Central memory CD8-positive, alpha-beta T cell (primary cell): ENCODE data around the gene ETV6.

Experiments used
- ATAC-seq: fragments of 150-1000 bp; cut with Tn5 transposase; replicated peaks from 2 replicates; pipeline ENCODE4 v1.10.0; 2022; ENCODE audit warnings: mild to moderate bottlenecking, moderate FRiP score, moderate number of reproducible peaks; ENCODE audit not compliant: poor library complexity, severe bottlenecking; ENCODE audit errors: extremely low read depth
- DNase-seq, 2 donors: peaks; one replicate each; pipeline ENCODE4 v3.0.0; 2021; ENCODE audit warnings: low spot score in 2 of 2
- H3K27ac Mint-ChIP-seq: one replicate; pipeline ENCODE4 v1.8.0; 2022; ENCODE audit warnings: low read depth, mild to moderate bottlenecking, moderate library complexity, mixed read lengths
- H3K27me3 Mint-ChIP-seq: one replicate; pipeline ENCODE4 v1.8.0; 2022; ENCODE audit warnings: mixed read lengths
- H3K36me3 Mint-ChIP-seq: one replicate; pipeline ENCODE4 v1.8.0; 2022; ENCODE audit warnings: mild to moderate bottlenecking, moderate library complexity, mixed read lengths; ENCODE audit not compliant: insufficient read depth
- H3K4me1 Mint-ChIP-seq: one replicate; pipeline ENCODE4 v1.8.0; 2022; ENCODE audit warnings: mixed read lengths
- H3K4me3 Mint-ChIP-seq: one replicate; pipeline ENCODE4 v1.8.0; 2022; ENCODE audit warnings: mild to moderate bottlenecking, moderate library complexity, mixed read lengths
- H3K9me3 Mint-ChIP-seq: one replicate; pipeline ENCODE4 v1.8.0; 2022; ENCODE audit warnings: mixed read lengths

ETV6 gene

DNA sequence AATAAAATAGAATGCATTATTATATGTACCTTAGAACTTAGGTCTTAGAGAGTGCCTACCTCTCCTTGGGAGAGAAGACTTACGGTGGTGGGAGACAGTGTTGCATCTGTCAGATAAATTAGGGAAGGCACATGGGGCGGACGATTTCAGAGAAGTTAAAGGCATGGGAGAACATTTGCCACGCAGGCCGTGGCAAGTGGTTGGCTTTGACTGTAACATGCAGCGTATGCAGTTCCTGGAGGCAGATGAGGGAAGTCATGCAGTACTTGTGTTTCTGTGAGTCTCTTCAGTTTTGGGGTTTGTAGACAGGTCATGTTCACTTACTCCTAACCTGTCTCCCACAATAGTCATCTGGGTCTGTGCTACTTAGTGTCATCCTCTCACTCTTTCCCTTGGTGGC is 43.6 kb downstream of the ETV6 start:
- DNase-seq (no peak), ATAC-seq (no peak)
- no peak overlapping the region for H3K4me3 Mint-ChIP-seq
- H3K36me3 Mint-ChIP-seq, result no peaks in the 10 kb centered on the region
- H3K27me3 Mint-ChIP-seq, result no peaks in the 10 kb centered on the region
- peaks cover 38% of the 10 kb centered on the region for H3K4me1 Mint-ChIP-seq
- no peak overlapping the region for H3K27ac Mint-ChIP-seq
- H3K9me3 Mint-ChIP-seq, result no peaks in the 10 kb centered on the region

- DNase-seq (no peak), ATAC-seq (no peak)
- Mint-ChIP-seq H3K27me3 (no peaks in the 10 kb centered on the region), H3K36me3 (no peaks in the 10 kb centered on the region), H3K4me3 (no peak overlapping the region), H3K9me3 (no peaks in the 10 kb centered on the region), H3K4me1 (peaks cover 34% of the 10 kb centered on the region), H3K27ac (no peak overlapping the region)
Measured at GRCh38 chr12:11693601-11694000, 44.1 kb downstream of the ETV6 start.

DNA sequence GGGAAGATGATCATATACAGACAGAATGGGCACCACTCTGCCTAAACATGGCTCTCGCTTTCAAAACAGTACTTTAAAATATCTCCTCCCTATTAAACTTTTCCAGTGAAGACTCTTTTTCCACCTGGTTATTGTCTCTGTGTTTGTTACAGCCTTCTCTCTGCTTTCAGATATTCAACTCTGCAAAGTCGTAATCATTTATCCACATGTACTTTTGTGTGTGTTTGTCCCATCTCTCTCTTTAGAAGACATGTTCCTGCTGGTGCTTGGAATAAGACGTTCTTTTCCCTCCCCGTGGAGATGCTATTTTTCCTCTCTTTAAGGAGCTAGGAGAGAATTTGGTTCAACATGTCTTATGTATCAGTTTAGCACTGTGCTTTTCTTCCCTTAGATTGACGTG is 45.1 kb downstream of the ETV6 start:
- no peaks in the 10 kb centered on the region for H3K27me3 Mint-ChIP-seq
- H3K9me3 Mint-ChIP-seq, result no peaks in the 10 kb centered on the region
- ATAC-seq (no peak), DNase-seq (no peak)
- H3K4me1 Mint-ChIP-seq, result peaks cover 28% of the 10 kb centered on the region
- H3K36me3 Mint-ChIP-seq, result no peaks in the 10 kb centered on the region
- no peak overlapping the region for H3K27ac Mint-ChIP-seq
- H3K4me3 Mint-ChIP-seq, result no peak overlapping the region

GRCh38 chr12:11695321-11695720 is 45.8 kb downstream of the ETV6 start:
- ATAC-seq (no peak), DNase-seq (no peak)
- peaks cover 23% of the 10 kb centered on the region for H3K4me1 Mint-ChIP-seq
- H3K27ac Mint-ChIP-seq, result no peak overlapping the region
- H3K9me3 Mint-ChIP-seq, result no peaks in the 10 kb centered on the region
- no peak overlapping the region for H3K4me3 Mint-ChIP-seq
- H3K27me3 Mint-ChIP-seq, result no peaks in the 10 kb centered on the region
- H3K36me3 Mint-ChIP-seq, result no peaks in the 10 kb centered on the region

DNA sequence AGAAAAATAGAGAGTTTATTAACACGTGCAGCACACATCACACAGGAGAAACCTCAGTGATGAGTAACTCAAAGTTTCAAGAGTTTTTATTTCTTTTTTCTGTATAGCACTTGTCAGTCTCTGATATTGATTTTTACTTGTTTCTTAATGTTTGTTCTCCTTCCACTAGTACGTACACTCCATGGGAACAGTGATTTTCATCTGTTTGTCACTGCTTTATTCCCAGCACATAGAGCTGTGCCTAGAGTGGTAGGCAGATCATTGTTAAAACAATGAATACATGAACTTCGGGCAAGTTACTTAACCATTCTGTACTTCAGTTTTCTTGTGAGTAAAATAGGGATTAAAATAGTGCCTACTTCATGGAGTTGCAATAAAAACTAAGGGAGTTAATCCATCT is 46.6 kb downstream of the ETV6 start:
- no peak for ATAC-seq
- no peaks in the 10 kb centered on the region for H3K27me3 Mint-ChIP-seq
- no peaks in the 10 kb centered on the region for H3K9me3 Mint-ChIP-seq
- peaks cover 20% of the 10 kb centered on the region for H3K4me1 Mint-ChIP-seq
- H3K36me3 Mint-ChIP-seq, result no peaks in the 10 kb centered on the region
- H3K4me3 Mint-ChIP-seq, result no peak overlapping the region
- no peak overlapping the region for H3K27ac Mint-ChIP-seq
- no peak for DNase-seq

GRCh38 chr12:11697131-11697530 is 47.7 kb downstream of the ETV6 start:
- H3K27me3 Mint-ChIP-seq, result no peaks in the 10 kb centered on the region
- H3K27ac Mint-ChIP-seq, result no peak overlapping the region
- ATAC-seq (no peak), DNase-seq (no peak)
- no peaks in the 10 kb centered on the region for H3K36me3 Mint-ChIP-seq
- peaks cover 23% of the 10 kb centered on the region for H3K4me1 Mint-ChIP-seq
- H3K9me3 Mint-ChIP-seq, result no peaks in the 10 kb centered on the region
- no peak overlapping the region for H3K4me3 Mint-ChIP-seq

DNA sequence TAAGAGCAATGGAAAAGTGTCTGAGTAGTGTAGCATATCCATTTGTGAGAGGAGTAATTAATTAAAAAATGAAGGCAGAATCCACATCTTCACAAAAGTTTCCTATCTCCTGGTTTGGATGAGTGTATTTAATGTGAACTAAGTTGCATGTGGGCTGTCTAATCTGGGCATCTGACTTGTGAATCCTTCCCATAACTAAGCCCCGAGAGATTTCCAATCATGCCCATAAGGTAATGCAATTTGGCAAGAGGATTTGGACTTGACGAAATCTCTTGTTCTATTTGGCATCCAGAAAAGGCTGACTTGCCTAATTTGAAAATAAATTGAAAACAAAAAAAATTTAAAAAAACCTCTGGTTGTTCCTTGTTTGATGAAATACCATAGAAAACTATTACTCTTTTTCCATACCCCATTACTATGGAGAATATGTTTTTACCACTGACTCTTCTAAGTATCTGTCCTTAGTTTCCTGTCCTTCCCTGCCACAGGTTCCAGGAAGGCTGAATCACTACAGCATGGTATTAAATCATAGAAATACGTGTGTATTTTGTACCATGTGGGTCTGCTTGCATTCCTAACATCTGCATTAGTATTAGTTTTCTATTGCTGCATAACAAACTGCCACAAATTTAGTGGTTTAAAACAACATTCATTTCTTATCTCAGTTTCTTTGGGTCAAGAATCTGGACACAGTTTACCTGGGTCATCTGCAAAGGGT is 48.4 kb downstream of the ETV6 start:
- H3K9me3 Mint-ChIP-seq, result no peaks in the 10 kb centered on the region
- H3K36me3 Mint-ChIP-seq, result no peaks in the 10 kb centered on the region
- no peaks in the 10 kb centered on the region for H3K27me3 Mint-ChIP-seq
- DNase-seq, result no peak
- H3K4me3 Mint-ChIP-seq, result no peak overlapping the region
- H3K4me1 Mint-ChIP-seq, result peaks cover 24% of the 10 kb centered on the region
- no peak for ATAC-seq
- no peak overlapping the region for H3K27ac Mint-ChIP-seq

- H3K4me1 Mint-ChIP-seq, result peaks cover 30% of the 10 kb centered on the region
- no peak overlapping the region for H3K27ac Mint-ChIP-seq
- H3K36me3 Mint-ChIP-seq, result no peaks in the 10 kb centered on the region
- H3K9me3 Mint-ChIP-seq, result no peaks in the 10 kb centered on the region
- no peak overlapping the region for H3K4me3 Mint-ChIP-seq
- no peak for ATAC-seq
- no peaks in the 10 kb centered on the region for H3K27me3 Mint-ChIP-seq
- no peak for DNase-seq
Measured at GRCh38 chr12:11698729-11699128, 49.3 kb downstream of the ETV6 start.

DNA sequence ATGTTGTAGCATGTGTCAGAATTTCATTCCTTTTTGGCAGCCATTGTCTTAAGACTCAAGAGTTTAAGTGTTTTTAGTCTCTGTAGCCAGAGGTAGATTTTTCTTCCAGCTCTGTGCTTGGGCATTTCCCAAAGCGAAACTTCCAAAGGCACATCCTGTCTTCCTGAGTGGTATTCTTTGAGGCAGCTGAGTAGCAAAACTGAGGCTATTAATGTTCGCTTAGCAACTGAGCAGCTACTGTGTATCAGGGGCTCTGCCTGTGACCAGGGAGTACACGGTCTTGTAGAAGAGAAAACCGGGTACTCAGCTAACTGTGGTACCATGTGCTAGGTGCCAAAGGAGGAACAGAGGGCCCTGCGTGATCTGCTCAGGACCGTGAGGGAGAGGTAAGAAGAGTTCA is 52.0 kb downstream of the ETV6 start:
- no peak for ATAC-seq
- no peak overlapping the region for H3K27ac Mint-ChIP-seq
- no peaks in the 10 kb centered on the region for H3K9me3 Mint-ChIP-seq
- no peaks in the 10 kb centered on the region for H3K27me3 Mint-ChIP-seq
- peaks cover 24% of the 10 kb centered on the region for H3K4me1 Mint-ChIP-seq
- no peaks in the 10 kb centered on the region for H3K36me3 Mint-ChIP-seq
- no peak overlapping the region for H3K4me3 Mint-ChIP-seq
- no peak for DNase-seq

- DNase-seq (no peak), ATAC-seq (no peak)
- no peak overlapping the region for H3K27ac Mint-ChIP-seq
- no peak overlapping the region for H3K4me3 Mint-ChIP-seq
- peaks cover 24% of the 10 kb centered on the region for H3K4me1 Mint-ChIP-seq
- no peaks in the 10 kb centered on the region for H3K27me3 Mint-ChIP-seq
- no peaks in the 10 kb centered on the region for H3K36me3 Mint-ChIP-seq
- H3K9me3 Mint-ChIP-seq, result no peaks in the 10 kb centered on the region
Measured at GRCh38 chr12:11702959-11703358, 53.5 kb downstream of the ETV6 start.

DNA sequence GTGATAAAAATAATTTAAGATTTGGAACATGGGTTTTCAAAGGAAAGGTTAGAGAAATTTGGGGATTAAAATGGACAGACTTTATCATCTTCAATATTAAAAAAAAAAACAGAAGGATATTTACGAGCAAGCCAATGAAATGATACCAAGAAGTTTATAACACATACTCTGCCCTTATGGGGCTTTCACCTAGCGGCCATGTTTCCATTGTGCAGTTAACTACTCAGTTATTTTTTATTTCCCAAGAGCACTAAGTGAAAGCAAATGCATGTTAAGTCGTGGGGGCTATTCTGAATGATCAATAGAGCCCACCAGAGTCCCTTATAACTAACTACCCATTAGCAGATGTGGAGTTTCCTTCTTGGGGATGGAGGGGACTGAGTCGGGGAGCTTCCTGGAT is 53.9 kb downstream of the ETV6 start:
- Mint-ChIP-seq H3K4me3 (no peak overlapping the region), H3K9me3 (no peaks in the 10 kb centered on the region), H3K4me1 (peaks cover 25% of the 10 kb centered on the region), H3K27ac (no peak overlapping the region), H3K27me3 (no peaks in the 10 kb centered on the region), H3K36me3 (no peaks in the 10 kb centered on the region)
- ATAC-seq (no peak), DNase-seq (no peak)

DNA sequence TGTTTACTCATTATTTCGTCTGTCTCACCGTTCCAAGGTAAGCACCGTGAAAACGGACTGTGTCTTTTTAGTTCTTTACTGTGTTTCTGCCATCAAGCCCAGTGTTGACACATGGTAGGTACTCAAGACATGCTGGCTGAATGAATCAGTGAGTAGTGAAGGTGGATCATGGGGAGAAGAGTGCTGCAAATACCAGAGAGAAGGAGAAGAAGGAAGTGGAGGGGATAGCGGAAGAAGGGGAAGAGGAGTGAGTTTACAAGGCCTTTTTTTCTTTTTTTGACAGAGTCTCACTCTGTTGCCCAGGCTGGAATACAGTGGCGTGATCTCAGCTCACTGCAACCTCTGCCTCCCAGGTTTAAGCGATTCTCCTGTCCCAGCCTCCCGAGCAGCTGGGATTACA is 54.6 kb downstream of the ETV6 start:
- H3K27ac Mint-ChIP-seq, result no peak overlapping the region
- H3K36me3 Mint-ChIP-seq, result no peaks in the 10 kb centered on the region
- DNase-seq, result no peak
- no peaks in the 10 kb centered on the region for H3K9me3 Mint-ChIP-seq
- no peak overlapping the region for H3K4me3 Mint-ChIP-seq
- peaks cover 31% of the 10 kb centered on the region for H3K4me1 Mint-ChIP-seq
- ATAC-seq, result no peak
- no peaks in the 10 kb centered on the region for H3K27me3 Mint-ChIP-seq

DNA sequence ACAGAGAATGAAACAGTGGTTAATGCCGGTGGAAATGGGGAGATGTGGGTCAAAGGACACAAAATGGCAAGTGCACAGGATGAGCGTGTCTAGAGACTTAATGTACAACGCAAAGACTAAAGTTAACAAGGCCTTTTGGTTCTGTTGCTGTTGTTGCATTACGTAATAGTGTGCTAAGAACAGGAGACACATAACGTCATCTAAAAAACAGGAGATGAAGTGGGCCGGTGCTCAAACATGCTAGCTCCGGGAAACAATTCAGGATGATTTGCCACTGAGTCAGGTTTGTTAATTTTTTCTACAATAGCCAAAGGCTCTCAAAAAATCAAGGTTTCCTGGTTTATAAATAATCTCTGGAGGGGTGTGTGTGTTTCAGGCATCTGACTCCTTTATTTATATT is 55.5 kb downstream of the ETV6 start:
- DNase-seq, result no peak
- H3K4me1 Mint-ChIP-seq, result peaks cover 35% of the 10 kb centered on the region
- no peak overlapping the region for H3K27ac Mint-ChIP-seq

More for the DNA sequence above, 55.5 kb downstream of the ETV6 start:
- Mint-ChIP-seq H3K9me3 (no peaks in the 10 kb centered on the region), H3K4me3 (no peak overlapping the region), H3K36me3 (no peaks in the 10 kb centered on the region), H3K27me3 (no peaks in the 10 kb centered on the region)
- ATAC-seq, result no peak
